Measurements from ENCODE around the gene HS6ST2.

DNA sequence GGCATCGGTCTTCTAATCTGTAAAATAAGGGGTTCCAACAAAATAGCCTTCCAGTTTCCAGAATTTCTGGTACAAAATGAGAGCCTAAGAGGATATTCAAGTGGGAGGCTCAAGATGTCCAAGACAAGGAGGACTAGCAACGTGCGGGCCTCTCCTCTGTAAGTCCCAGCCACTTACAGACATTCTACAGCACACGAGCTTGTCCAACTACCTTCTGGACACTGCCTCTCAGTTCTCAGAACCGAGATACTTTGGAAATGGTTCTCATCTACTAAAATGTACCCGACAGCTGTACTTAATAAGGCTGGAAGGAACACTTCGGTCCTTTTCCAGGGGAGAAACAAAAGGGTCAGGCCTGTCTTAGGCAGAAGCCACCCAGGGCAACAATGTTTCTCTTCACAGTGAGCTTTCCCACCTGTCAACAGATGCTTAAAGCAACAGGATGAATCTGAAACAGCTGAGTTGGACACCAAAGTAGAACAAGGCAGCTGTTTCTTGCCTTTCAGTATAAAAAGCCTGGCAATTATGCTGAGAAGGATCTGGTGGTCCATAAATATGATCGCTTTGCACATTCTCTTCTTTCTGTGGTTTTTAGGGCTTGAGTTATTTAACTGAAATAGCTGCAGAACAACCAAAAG, 127.0 kb downstream of the HS6ST2 start:
- TF ChIP-seq, protein P1, sequence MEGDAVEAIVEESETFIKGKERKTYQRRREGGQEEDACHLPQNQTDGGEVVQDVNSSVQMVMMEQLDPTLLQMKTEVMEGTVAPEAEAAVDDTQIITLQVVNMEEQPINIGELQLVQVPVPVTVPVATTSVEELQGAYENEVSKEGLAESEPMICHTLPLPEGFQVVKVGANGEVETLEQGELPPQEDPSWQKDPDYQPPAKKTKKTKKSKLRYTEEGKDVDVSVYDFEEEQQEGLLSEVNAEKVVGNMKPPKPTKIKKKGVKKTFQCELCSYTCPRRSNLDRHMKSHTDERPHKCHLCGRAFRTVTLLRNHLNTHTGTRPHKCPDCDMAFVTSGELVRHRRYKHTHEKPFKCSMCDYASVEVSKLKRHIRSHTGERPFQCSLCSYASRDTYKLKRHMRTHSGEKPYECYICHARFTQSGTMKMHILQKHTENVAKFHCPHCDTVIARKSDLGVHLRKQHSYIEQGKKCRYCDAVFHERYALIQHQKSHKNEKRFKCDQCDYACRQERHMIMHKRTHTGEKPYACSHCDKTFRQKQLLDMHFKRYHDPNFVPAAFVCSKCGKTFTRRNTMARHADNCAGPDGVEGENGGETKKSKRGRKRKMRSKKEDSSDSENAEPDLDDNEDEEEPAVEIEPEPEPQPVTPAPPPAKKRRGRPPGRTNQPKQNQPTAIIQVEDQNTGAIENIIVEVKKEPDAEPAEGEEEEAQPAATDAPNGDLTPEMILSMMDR (IDR thresholded peaks at IDR 0.05 in 2 of 3, conservative IDR thresholded peaks at IDR 0.05 in 1 of 3; ENCODE audit: borderline replicate concordance in 1 of 3, insufficient read depth in 1 of 3, low read depth in 2 of 3, low read length in 2 of 3) = no peak
- TF ChIP-seq SRF (IDR thresholded peaks at IDR 0.05; ENCODE audit: low read depth) (no peak), EZH2phosphoT487 (IDR thresholded peaks at IDR 0.05; ENCODE audit: borderline replicate concordance) (no peak), POLR2A (IDR thresholded peaks at IDR 0.05; ENCODE audit: borderline replicate concordance, extremely low read depth, insufficient read depth, insufficient read length) (no peak), POLR2AphosphoS5 (IDR thresholded peaks at IDR 0.05; ENCODE audit: low read depth, low read length) (no peak)

Data from HCT116 (cell line).